Neural progenitor cell (in vitro differentiated cells): ENCODE results near the gene POLR2L. TPM values are rescaled to one million over a fixed set of nuclear protein-coding genes. Genes with fewer than 3 reads are reported as not detected.

Experiments used
- DNase-seq: peaks from one replicate; pipeline ENCODE4 v3.0.0-alpha.2; 2016; ENCODE audit warnings: low spot score
- H2AFZ ChIP-seq: fragments of 200-600 bp; sonication (generic); replicated peaks from 2 replicates; pipeline ENCODE4 v1.6.1; 2016; ENCODE audit warnings: antibody characterized with exemption
- H3F3A ChIP-seq: fragments of 200-600 bp; sonication (generic); 2 replicates; pipeline ENCODE4 v1.6.1; 2016; ENCODE audit warnings: antibody characterized with exemption, low read depth
- H3K27ac ChIP-seq: fragments of 200-600 bp; sonication (generic); 2 replicates; pipeline ENCODE4 v1.5.1; 2016; ENCODE audit warnings: mild to moderate bottlenecking
- H3K27me3 ChIP-seq: fragments of 200-600 bp; sonication (generic); 2 replicates; pipeline ENCODE4 v1.6.1; 2016; ENCODE audit warnings: mild to moderate bottlenecking, moderate library complexity
- H3K36me3 ChIP-seq: fragments of 200-600 bp; sonication (generic); 2 replicates; pipeline ENCODE4 v1.5.1; 2016
- H3K4me1 ChIP-seq: fragments of 200-600 bp; sonication (generic); 2 replicates; pipeline ENCODE4 v1.6.1; 2016; ENCODE audit warnings: mixed run types
- H3K4me2 ChIP-seq: fragments of 200-600 bp; sonication (generic); 2 replicates; pipeline ENCODE4 v1.6.1; 2016
- H3K4me3 ChIP-seq: fragments of 200-600 bp; sonication (generic); 2 replicates; pipeline ENCODE4 v1.5.1; 2016
- H3K79me2 ChIP-seq: fragments of 200-600 bp; sonication (generic); 2 replicates; pipeline ENCODE4 v1.6.1; 2016; ENCODE audit warnings: low read depth
- H3K9ac ChIP-seq: fragments of 200-600 bp; sonication (generic); 2 replicates; pipeline ENCODE4 v1.6.1; 2016
- H3K9me3 ChIP-seq: fragments of 200-600 bp; sonication (generic); 2 replicates; pipeline ENCODE4 v1.5.1; 2016; ENCODE audit warnings: low read depth
- H4K20me1 ChIP-seq: fragments of 200-600 bp; sonication (generic); 2 replicates; pipeline ENCODE4 v1.6.1; 2016; ENCODE audit warnings: low read depth
- H3K27ac Mint-ChIP-seq: 3 replicates; pipeline ENCODE4 v1.8.0; 2021; ENCODE audit warnings: mixed read lengths
- H3K27me3 Mint-ChIP-seq: 2 replicates; pipeline ENCODE4 v1.8.0; 2022; ENCODE audit warnings: low read depth, mild to moderate bottlenecking, inconsistent platforms, moderate library complexity, mixed read lengths; ENCODE audit not compliant: insufficient read depth
- H3K36me3 Mint-ChIP-seq: 3 replicates; pipeline ENCODE4 v1.8.0; 2021; ENCODE audit warnings: mixed read lengths
- H3K4me1 Mint-ChIP-seq: 3 replicates; pipeline ENCODE4 v1.8.0; 2021; ENCODE audit warnings: mixed read lengths
- H3K4me3 Mint-ChIP-seq: 3 replicates; pipeline ENCODE4 v1.8.0; 2021; ENCODE audit warnings: mild to moderate bottlenecking, moderate library complexity, mixed read lengths
- H3K9me3 Mint-ChIP-seq: 3 replicates; pipeline ENCODE4 v1.8.0; 2020; ENCODE audit warnings: mixed read lengths
- EZH2 ChIP-seq: fragments of 200-600 bp; sonication (generic); IDR thresholded peaks from 2 replicates; pipeline ENCODE4 v1.6.1; 2017; ENCODE audit warnings: antibody characterized with exemption, mild to moderate bottlenecking, moderate library complexity
- EZH2phosphoT487 ChIP-seq: fragments of 200-600 bp; sonication (generic); IDR thresholded peaks from 2 replicates; pipeline ENCODE4 v1.6.1; 2017; ENCODE audit warnings: antibody characterized with exemption
- total RNA-seq: library from RNA; depleted of rRNA; stranded (reverse); fragments of >200 nt; gene quantifications from 2 replicates; pipeline ENCODE4 v1.2.3, GENCODE V29; 2015; ENCODE audit warnings: low replicate concordance
- TF ChIP-seq, protein P1 (sequence below): fragments of 200-600 bp; sonication (generic); IDR thresholded peaks from 2 replicates; pipeline ENCODE4 v1.5.1; 2017; ENCODE audit warnings: antibody characterized with exemption, mild to moderate bottlenecking

Gene POLR2L
- total RNA-seq, 1 donor from 2014 or later = 12.9 TPM

DNA sequence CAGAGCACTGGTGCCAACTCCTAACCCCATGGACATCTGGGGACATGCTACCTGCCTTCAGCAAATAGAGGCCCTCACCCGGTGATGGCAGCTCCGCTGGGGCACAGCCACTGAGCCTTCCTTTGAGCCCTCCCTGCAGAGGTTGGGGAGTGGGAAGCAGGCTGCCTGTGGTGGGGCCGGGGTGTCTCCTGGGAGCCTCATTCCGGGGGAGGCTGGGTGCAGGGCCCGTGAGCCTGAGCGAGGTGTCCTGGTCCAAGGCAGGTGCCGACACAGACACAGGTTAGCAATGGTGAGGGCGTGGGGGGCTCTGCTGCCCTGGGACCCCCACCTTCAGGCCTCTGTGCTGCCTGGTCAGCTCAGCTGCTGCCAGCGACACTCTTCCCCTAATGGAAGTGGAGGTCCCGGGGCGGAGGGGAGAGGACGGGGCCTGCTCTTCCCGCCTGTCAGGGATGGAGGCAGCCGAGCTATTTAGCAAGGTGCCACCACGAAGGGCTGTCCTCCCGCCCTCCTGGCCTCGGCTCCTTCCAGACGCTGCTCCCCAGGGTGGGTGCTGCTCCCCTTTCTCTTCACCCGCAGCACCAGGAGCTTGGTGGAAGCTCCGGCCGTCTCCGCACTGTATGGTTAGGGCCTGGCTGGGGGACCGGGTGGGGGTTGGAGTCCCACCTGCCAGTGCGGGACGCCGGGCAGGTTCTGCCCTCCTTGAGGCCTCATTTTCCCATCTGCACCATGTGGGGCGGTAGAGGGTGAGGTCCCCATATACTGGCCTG is 11.5 kb upstream of the POLR2L start:
- Histone ChIP-seq H3K4me1 (peaks cover 46% of the 10 kb centered on the region), H3K79me2 (peaks cover 9% of the 10 kb centered on the region)

GRCh38 chr11:852762-853161 is 10.4 kb upstream of the POLR2L start:
- peak overlapping the region; percentile 48 for H3K4me3 Mint-ChIP-seq
- no peak overlapping the region for H3K9ac ChIP-seq
- peaks cover 29% of the 10 kb centered on the region for H3K27me3 ChIP-seq
- no peak overlapping the region for H3K4me3 ChIP-seq
- H3K36me3 ChIP-seq = no peaks in the 10 kb centered on the region
- H3K4me1 Mint-ChIP-seq = peaks cover 21% of the 10 kb centered on the region
- H3K4me2 ChIP-seq = no peak overlapping the region
- H3K27ac ChIP-seq = no peak overlapping the region
- H3K79me2 ChIP-seq = peaks cover 9% of the 10 kb centered on the region
- no peak overlapping the region for H2AFZ ChIP-seq
- no peaks in the 10 kb centered on the region for H3K9me3 ChIP-seq
- no peak for DNase-seq
- H3K27me3 Mint-ChIP-seq = peaks cover 4% of the 10 kb centered on the region
- no peak overlapping the region for H3K27ac Mint-ChIP-seq
- no peaks in the 10 kb centered on the region for H3K36me3 Mint-ChIP-seq
- peaks cover 36% of the 10 kb centered on the region for H3F3A ChIP-seq
- TF ChIP-seq EZH2 (no peak), EZH2phosphoT487 (no peak)
- TF ChIP-seq, protein P1, sequence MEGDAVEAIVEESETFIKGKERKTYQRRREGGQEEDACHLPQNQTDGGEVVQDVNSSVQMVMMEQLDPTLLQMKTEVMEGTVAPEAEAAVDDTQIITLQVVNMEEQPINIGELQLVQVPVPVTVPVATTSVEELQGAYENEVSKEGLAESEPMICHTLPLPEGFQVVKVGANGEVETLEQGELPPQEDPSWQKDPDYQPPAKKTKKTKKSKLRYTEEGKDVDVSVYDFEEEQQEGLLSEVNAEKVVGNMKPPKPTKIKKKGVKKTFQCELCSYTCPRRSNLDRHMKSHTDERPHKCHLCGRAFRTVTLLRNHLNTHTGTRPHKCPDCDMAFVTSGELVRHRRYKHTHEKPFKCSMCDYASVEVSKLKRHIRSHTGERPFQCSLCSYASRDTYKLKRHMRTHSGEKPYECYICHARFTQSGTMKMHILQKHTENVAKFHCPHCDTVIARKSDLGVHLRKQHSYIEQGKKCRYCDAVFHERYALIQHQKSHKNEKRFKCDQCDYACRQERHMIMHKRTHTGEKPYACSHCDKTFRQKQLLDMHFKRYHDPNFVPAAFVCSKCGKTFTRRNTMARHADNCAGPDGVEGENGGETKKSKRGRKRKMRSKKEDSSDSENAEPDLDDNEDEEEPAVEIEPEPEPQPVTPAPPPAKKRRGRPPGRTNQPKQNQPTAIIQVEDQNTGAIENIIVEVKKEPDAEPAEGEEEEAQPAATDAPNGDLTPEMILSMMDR = no peak
- peaks cover 51% of the 10 kb centered on the region for H3K4me1 ChIP-seq
- H3K9me3 Mint-ChIP-seq = no peaks in the 10 kb centered on the region
- H4K20me1 ChIP-seq = peaks cover 73% of the 10 kb centered on the region

More for the DNA sequence above, 11.5 kb upstream of the POLR2L start:
- Histone ChIP-seq H3K4me2 (peak overlapping the region; percentile 69), H3K27me3 (peaks cover 21% of the 10 kb centered on the region), H3K36me3 (no peaks in the 10 kb centered on the region), H3F3A (peaks cover 32% of the 10 kb centered on the region), H3K27ac (no peak overlapping the region), H2AFZ (no peak overlapping the region), H4K20me1 (peaks cover 64% of the 10 kb centered on the region), H3K9ac (no peak overlapping the region), H3K4me3 (no peak overlapping the region), H3K9me3 (no peaks in the 10 kb centered on the region)
- Mint-ChIP-seq H3K36me3 (no peaks in the 10 kb centered on the region), H3K9me3 (no peaks in the 10 kb centered on the region), H3K4me3 (no peak overlapping the region), H3K27ac (no peak overlapping the region), H3K27me3 (peaks cover 4% of the 10 kb centered on the region), H3K4me1 (peaks cover 17% of the 10 kb centered on the region)
- TF ChIP-seq, protein P1 = no peak
- no peak for DNase-seq

DNA sequence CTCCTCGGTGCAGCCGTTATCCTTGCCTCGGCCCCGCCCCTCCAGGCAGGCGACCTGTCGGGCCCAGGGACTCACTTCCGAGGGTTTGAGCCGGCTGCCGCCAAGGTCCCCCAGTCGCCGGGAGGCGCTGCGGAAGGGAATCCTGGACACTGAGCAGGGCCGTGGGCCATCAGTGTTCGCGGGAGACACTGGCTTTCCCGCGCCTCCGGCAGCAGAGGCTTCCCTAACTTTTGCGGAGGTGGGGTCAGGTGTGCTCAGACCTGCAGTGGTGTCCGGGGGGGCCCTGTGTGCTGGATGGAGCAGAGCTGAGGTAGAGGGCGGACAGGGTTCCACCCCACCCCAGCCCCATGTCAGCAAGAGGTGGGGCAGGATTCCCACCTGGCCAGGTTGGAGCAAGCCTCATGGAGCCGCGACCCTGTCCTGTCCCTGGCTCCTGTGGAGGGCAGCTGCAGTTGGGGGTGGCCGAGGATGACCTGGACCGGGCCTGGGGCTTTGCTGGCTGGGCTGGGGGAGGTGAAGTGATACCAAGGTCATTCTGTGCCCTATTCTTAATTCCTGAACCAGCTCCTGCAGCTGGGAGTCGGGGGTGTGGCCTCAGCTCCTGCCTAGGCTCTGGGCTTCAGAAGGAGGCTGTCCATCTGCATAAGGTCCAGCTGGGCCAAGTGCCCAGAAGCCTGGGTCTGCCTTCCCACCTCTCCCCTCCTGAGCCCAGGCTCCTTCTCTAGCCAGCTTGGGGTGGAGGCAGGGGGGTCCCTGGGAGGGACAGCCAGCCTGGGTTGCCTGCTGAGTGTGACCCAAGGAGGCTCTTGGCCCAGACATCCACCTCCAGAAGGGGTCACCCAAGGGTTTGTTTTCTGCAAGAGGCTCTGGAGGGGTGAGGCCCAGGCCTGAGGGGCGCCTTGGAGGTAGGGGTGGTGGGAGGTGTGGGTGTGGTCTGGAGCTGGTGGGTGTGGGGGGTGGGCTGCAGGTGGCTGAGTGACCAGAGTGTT is 8.7 kb upstream of the POLR2L start:
- DNase-seq = peak; percentile 77
- H3K27me3 ChIP-seq = peaks cover 29% of the 10 kb centered on the region
- Mint-ChIP-seq H3K27me3 (peaks cover 6% of the 10 kb centered on the region), H3K36me3 (no peaks in the 10 kb centered on the region), H3K4me3 (peak overlapping the region; percentile 84), H3K4me1 (peaks cover 20% of the 10 kb centered on the region), H3K27ac (no peak overlapping the region), H3K9me3 (no peaks in the 10 kb centered on the region)
- peaks cover 67% of the 10 kb centered on the region for H4K20me1 ChIP-seq
- H3K4me3 ChIP-seq = peak overlapping the region; percentile 95
- H3K9ac ChIP-seq = no peak overlapping the region
- H3K79me2 ChIP-seq = peaks cover 9% of the 10 kb centered on the region
- peak overlapping the region; percentile 99 for H3K4me2 ChIP-seq
- H3K9me3 ChIP-seq = no peaks in the 10 kb centered on the region
- TF ChIP-seq, protein P1 = peak; percentile 49
- no peak for TF ChIP-seq EZH2
- peaks cover 36% of the 10 kb centered on the region for H3F3A ChIP-seq
- H2AFZ ChIP-seq = no peak overlapping the region
- H3K27ac ChIP-seq = no peak overlapping the region
- no peaks in the 10 kb centered on the region for H3K36me3 ChIP-seq
- H3K4me1 ChIP-seq = peaks cover 51% of the 10 kb centered on the region
